Mesenchymal stem cell (in vitro differentiated cells and primary cell): ENCODE measurements around the gene RBBP8NL.

Source experiments
- DNase-seq: peaks from one replicate; pipeline ENCODE4 v3.0.0-alpha.2; 2013
- H2AFZ ChIP-seq: one replicate; pipeline ENCODE4 v1.6.1; 2013; ENCODE audit warnings: low read depth, mild to moderate bottlenecking, control low read depth, inconsistent platforms, low read length, moderate library complexity
- H2AK5ac ChIP-seq: 2 replicates; pipeline ENCODE4 v1.6.1; 2013; ENCODE audit warnings: low read length, moderate library complexity, mild to moderate bottlenecking, inconsistent platforms; ENCODE audit not compliant: severe bottlenecking
- H2BK120ac ChIP-seq: one replicate; pipeline ENCODE4 v1.6.1; 2013; ENCODE audit warnings: low read depth, mild to moderate bottlenecking, inconsistent platforms, low read length, moderate library complexity
- H2BK12ac ChIP-seq, 2 experiments: one replicate each; pipeline ENCODE4 v1.6.1; 2013; ENCODE audit warnings: inconsistent platforms in 2 of 2, low read length in 2 of 2, mild to moderate bottlenecking in 2 of 2, moderate library complexity in 2 of 2, control low read depth in 1 of 2
- H2BK15ac ChIP-seq: one replicate; pipeline ENCODE4 v1.6.1; 2013; ENCODE audit warnings: mild to moderate bottlenecking, low read depth, inconsistent platforms; ENCODE audit not compliant: poor library complexity, severe bottlenecking
- H2BK5ac ChIP-seq: 2 replicates; pipeline ENCODE4 v1.6.1; 2013; ENCODE audit warnings: low read depth, mild to moderate bottlenecking, low read length, control low read depth, inconsistent platforms; ENCODE audit not compliant: poor library complexity, severe bottlenecking
- H3K14ac ChIP-seq, 2 experiments: one replicate each; pipeline ENCODE4 v1.6.1; 2013; ENCODE audit warnings: inconsistent platforms in 2 of 2, low read length in 2 of 2, control low read depth in 1 of 2, mild to moderate bottlenecking in 1 of 2, moderate library complexity in 1 of 2
- H3K18ac ChIP-seq, 2 experiments: one replicate each; pipeline ENCODE4 v1.6.1; 2013; ENCODE audit warnings: inconsistent platforms in 2 of 2, low read length in 2 of 2, control low read depth in 1 of 2, low read depth in 1 of 2, mild to moderate bottlenecking in 1 of 2
- H3K23ac ChIP-seq, 2 experiments: one replicate each; pipeline ENCODE4 v1.6.1; 2013; ENCODE audit warnings: inconsistent platforms in 2 of 2, low read length in 2 of 2, mild to moderate bottlenecking in 2 of 2, moderate library complexity in 2 of 2, control low read depth in 1 of 2
- H3K27ac ChIP-seq: 2 replicates; pipeline ENCODE4 v1.5.1; 2013; ENCODE audit warnings: mild to moderate bottlenecking, moderate library complexity, low read length, control low read depth, inconsistent platforms; ENCODE audit not compliant: poor library complexity, severe bottlenecking
- H3K27me3 ChIP-seq, 2 experiments: 2 replicates each; pipeline versions ENCODE4 v1.6.1 to v1.7.0; 2013; ENCODE audit warnings: low read length in 2 of 2, mild to moderate bottlenecking in 2 of 2, moderate library complexity in 2 of 2, control low read depth in 1 of 2, inconsistent platforms in 1 of 2; ENCODE audit not compliant: control insufficient read depth in 1 of 2, insufficient read depth in 1 of 2
- H3K36me3 ChIP-seq, 2 experiments: 2 replicates each; pipeline versions ENCODE4 v1.6.1 to v1.7.0; 2013; ENCODE audit warnings: low read length in 2 of 2, control low read depth in 1 of 2, inconsistent platforms in 1 of 2, low read depth in 1 of 2, mild to moderate bottlenecking in 1 of 2; ENCODE audit not compliant: insufficient read depth in 2 of 2, control insufficient read depth in 1 of 2
- H3K4ac ChIP-seq, 2 experiments: one replicate each; pipeline ENCODE4 v1.6.1; 2013; ENCODE audit warnings: inconsistent platforms in 2 of 2, low read length in 2 of 2, mild to moderate bottlenecking in 2 of 2, moderate library complexity in 2 of 2, control low read depth in 1 of 2, low read depth in 1 of 2
- H3K4me1 ChIP-seq: 2 replicates; pipeline ENCODE4 v1.6.1; 2013; ENCODE audit warnings: low read depth, low read length, control low read depth; ENCODE audit not compliant: control insufficient read depth, insufficient read depth
- H3K4me2 ChIP-seq: 2 replicates; pipeline ENCODE4 v1.6.1; 2013; ENCODE audit warnings: low read length, mild to moderate bottlenecking, inconsistent platforms; ENCODE audit not compliant: poor library complexity, severe bottlenecking
- H3K4me3 ChIP-seq, 2 experiments: 2 replicates each; pipeline versions ENCODE4 v1.5.1 to v1.7.0; 2013; ENCODE audit warnings: low read length in 2 of 2, mild to moderate bottlenecking in 2 of 2, control low read depth in 1 of 2, low read depth in 1 of 2; ENCODE audit not compliant: insufficient read depth in 1 of 2
- H3K79me1 ChIP-seq: replicated peaks from 2 replicates; pipeline ENCODE4 v1.6.1; 2013; ENCODE audit warnings: mild to moderate bottlenecking, control low read depth, low read length, inconsistent platforms; ENCODE audit not compliant: poor library complexity, severe bottlenecking
- H3K9ac ChIP-seq: 2 replicates; pipeline ENCODE4 v1.7.0; 2013; ENCODE audit warnings: mild to moderate bottlenecking, low read length, moderate library complexity
- H3K9me3 ChIP-seq: 2 replicates; pipeline ENCODE4 v1.7.0; 2013; ENCODE audit warnings: mild to moderate bottlenecking, low read length; ENCODE audit not compliant: control insufficient read depth
- H4K8ac ChIP-seq: one replicate; pipeline ENCODE4 v1.6.1; 2013; ENCODE audit warnings: inconsistent platforms, mild to moderate bottlenecking, low read length, moderate library complexity
- H4K91ac ChIP-seq: one replicate; pipeline ENCODE4 v1.6.1; 2013; ENCODE audit warnings: mild to moderate bottlenecking, low read length, inconsistent platforms
- WGBS: methylation state at CpG from one replicate; pipeline ENCODE4 v1.1.7; 2013; ENCODE audit warnings: mixed read lengths; 5-methylcytosine and 5-hydroxymethylcytosine counted together

RBBP8NL gene

GRCh38 chr20:62361799-62362589 is 65.3 kb downstream of the RBBP8NL start:
- Histone ChIP-seq H3K4ac (no peak overlapping the region), H3K18ac (no peak overlapping the region), H2BK5ac (peak overlapping the region; percentile 3), H2AK5ac (peak overlapping the region; percentile 21), H2BK12ac (no peak overlapping the region), H2BK120ac (no peak overlapping the region), H3K9ac (no peak overlapping the region), H4K91ac (no peak overlapping the region), H2BK15ac (no peak overlapping the region), H4K8ac (no peak overlapping the region), H3K27me3 (peaks cover 0 to 3% of the 10 kb centered on the region in 2 experiments), H3K4me1 (peaks cover 81% of the 10 kb centered on the region), H3K9me3 (no peaks in the 10 kb centered on the region), H3K79me1 (peaks cover 4% of the 10 kb centered on the region), H2AFZ (no peak overlapping the region), H3K27ac (peak overlapping the region; percentile 75), H3K36me3 (peaks cover 0 to 78% of the 10 kb centered on the region in 2 experiments), H3K4me2 (peak overlapping the region; percentile 11), H3K4me3 (no peak overlapping the region), H3K23ac (no peak overlapping the region), H3K14ac (no peak overlapping the region)
- DNase-seq: no peak
- WGBS: 85% methylated on average over 34 of the region's 34 CpGs

GRCh38 chr20:62360854-62361798 is 66.2 kb downstream of the RBBP8NL start:
- peaks cover 4% of the 10 kb centered on the region for H3K79me1 ChIP-seq
- 73% methylated on average over 25 of the region's 25 CpGs for WGBS
- DNase-seq: no peak
- H3K4me2 ChIP-seq: no peak overlapping the region
- H4K8ac ChIP-seq: peak overlapping the region; percentile 28
- H3K36me3 ChIP-seq: peaks cover 0 to 87% of the 10 kb centered on the region in 2 experiments
- no peak overlapping the region for H2BK120ac ChIP-seq
- peak overlapping the region; percentile 28 for H2BK15ac ChIP-seq
- peak overlapping the region; percentile 75 for H3K27ac ChIP-seq
- no peak overlapping the region for H3K4me3 ChIP-seq
- peaks cover 90% of the 10 kb centered on the region for H3K4me1 ChIP-seq
- peaks cover 0 to 2% of the 10 kb centered on the region in 2 experiments for H3K27me3 ChIP-seq
- H4K91ac ChIP-seq: no peak overlapping the region
- no peak overlapping the region for H3K23ac ChIP-seq
- H3K9ac ChIP-seq: no peak overlapping the region
- no peak overlapping the region for H2AFZ ChIP-seq
- H2BK12ac ChIP-seq: peak overlapping the region in 1 of 2 experiments; percentile 45
- no peak overlapping the region for H3K4ac ChIP-seq
- H3K14ac ChIP-seq: no peak overlapping the region
- no peaks in the 10 kb centered on the region for H3K9me3 ChIP-seq
- H2AK5ac ChIP-seq: peak overlapping the region; percentile 85
- H3K18ac ChIP-seq: no peak overlapping the region
- no peak overlapping the region for H2BK5ac ChIP-seq
